Omental fat pad (tissue), 4 donors: ENCODE measurements around the gene PTGIS. TPM values are rescaled to one million over a fixed set of nuclear protein-coding genes. Genes with fewer than 3 reads are reported as not detected.

Source experiments
- ATAC-seq: fragments of 150-250 bp; one replicate; pipeline ENCODE4 v1.9.1; 2016; ENCODE audit warnings: mild to moderate bottlenecking, moderate library complexity; ENCODE audit not compliant: low FRiP score
- DNase-seq: peaks from one replicate; pipeline ENCODE4 v3.0.0-alpha.2; 2019; ENCODE audit warnings: low spot score
- CTCF ChIP-seq, 3 donors: fragments of 450-650 bp; IDR thresholded peaks; one replicate each; pipeline ENCODE4 v1.5.1; 2016 to 2017; ENCODE audit warnings: antibody characterized with exemption in 3 of 3, mild to moderate bottlenecking in 3 of 3, moderate library complexity in 2 of 3
- total RNA-seq, 4 donors: library from RNA; depleted of rRNA; stranded (reverse); fragments of >200 nt; gene quantifications; one replicate each; pipeline ENCODE4 v1.1.0, GENCODE V29; 2016

The PTGIS gene
- total RNA-seq, 4 donors from 2014 or later = 77.7 to 229 (median 113) TPM

- ATAC-seq (no peak), DNase-seq (no peak)
- TF ChIP-seq CTCF (IDR thresholded peaks at IDR 0.05) = no peak
Measured at GRCh38 chr20:49532285-49532946, 35.5 kb downstream of the PTGIS start.

GRCh38 chr20:49529470-49529869 is 38.5 kb downstream of the PTGIS start:
- no peak for TF ChIP-seq CTCF (IDR thresholded peaks at IDR 0.05)
- ATAC-seq (peak; percentile 48), DNase-seq (no peak)

GRCh38 chr20:49526568-49526967 is 41.4 kb downstream of the PTGIS start:
- DNase-seq (no peak), ATAC-seq (no peak)
- no peak for TF ChIP-seq CTCF (IDR thresholded peaks at IDR 0.05)

GRCh38 chr20:49526056-49526455 is 41.9 kb downstream of the PTGIS start:
- no peak for ATAC-seq

GRCh38 chr20:49523767-49524360 is 44.1 kb downstream of the PTGIS start:
- no peak for DNase-seq
- no peak for ATAC-seq
- TF ChIP-seq CTCF (IDR thresholded peaks at IDR 0.05) = no peak

More at GRCh38 chr20:49526056-49526455, 41.9 kb downstream of the PTGIS start:
- no peak for DNase-seq
- TF ChIP-seq CTCF (IDR thresholded peaks at IDR 0.05) = no peak

- DNase-seq = no peak
- TF ChIP-seq CTCF (IDR thresholded peaks at IDR 0.05) = no peak
- no peak for ATAC-seq
Measured at GRCh38 chr20:49521356-49521755, 46.6 kb downstream of the PTGIS start.

GRCh38 chr20:49519777-49520359 is 48.1 kb downstream of the PTGIS start:
- DNase-seq = no peak
- no peak for ATAC-seq
- TF ChIP-seq CTCF (IDR thresholded peaks at IDR 0.05) = no peak
